Measurements from ENCODE around the gene CEP85L. TPM values are rescaled to one million over a fixed set of nuclear protein-coding genes. Genes with fewer than 3 reads are reported as not detected.

Gene CEP85L
- total RNA-seq, 1 donor from 2014 or later = 12.6 TPM

DNA sequence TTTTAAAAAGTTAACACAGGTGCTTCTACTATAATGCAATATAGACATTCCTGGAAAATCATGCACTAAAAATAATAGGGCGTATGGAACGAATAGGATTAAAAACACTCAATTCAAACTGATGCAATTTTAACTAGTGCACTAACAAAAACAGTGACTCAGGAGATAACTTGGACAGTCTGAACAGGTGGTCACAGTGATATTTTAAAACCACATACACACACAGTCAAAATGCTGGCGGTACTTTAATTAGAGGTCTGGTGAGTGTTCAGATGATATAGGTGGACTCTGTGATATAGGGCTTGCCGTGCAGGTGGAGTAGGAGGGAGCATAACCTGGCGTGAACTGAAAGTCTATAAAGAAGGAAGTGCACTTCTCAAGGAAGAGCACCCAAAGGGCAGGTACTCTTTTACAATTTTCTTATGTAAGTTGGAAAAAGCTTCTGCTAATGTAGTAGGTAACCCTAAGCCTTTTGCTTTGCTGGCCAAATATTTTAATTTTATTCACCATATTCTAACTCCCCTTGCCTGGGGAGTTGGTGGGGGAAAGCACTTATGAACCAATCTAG lies 145.2 kb downstream of the CEP85L start:
- Mint-ChIP-seq H3K27me3 (ENCODE audit: insufficient read depth, low read depth) (no peaks in the 10 kb centered on the region), H3K27ac (no peak overlapping the region), H3K4me1 (no peaks in the 10 kb centered on the region)

DNA sequence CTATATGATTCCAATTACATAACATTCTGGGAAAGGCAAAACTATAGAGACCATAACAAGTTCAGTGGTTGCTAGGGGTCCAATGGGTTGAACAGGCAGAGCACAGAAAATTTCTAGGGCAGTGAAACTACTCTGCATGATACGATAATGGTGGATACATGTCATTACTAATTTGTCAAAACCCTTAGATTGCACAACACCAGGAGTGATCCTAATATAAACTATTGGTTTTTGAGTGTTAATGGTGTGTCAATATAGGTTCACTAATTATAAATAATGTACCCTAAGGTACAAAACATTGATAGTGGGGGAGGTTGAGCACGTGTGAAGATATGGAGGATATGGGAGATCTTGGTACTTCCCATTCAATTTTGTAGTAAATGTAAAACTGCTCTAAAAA lies 145.7 kb downstream of the CEP85L start:
- Histone ChIP-seq H2AFZ (replicated peaks) (no peak overlapping the region), H3K27me3 (no peaks in the 10 kb centered on the region), H3K4me2 (no peak overlapping the region), H3K9ac (no peak overlapping the region), H3K9me3 (ENCODE audit: low read depth) (no peaks in the 10 kb centered on the region), H3K79me2 (ENCODE audit: low read depth) (no peaks in the 10 kb centered on the region), H3K4me1 (no peaks in the 10 kb centered on the region), H4K20me1 (ENCODE audit: low read depth) (no peaks in the 10 kb centered on the region), H3K36me3 (no peaks in the 10 kb centered on the region), H3K4me3 (no peak overlapping the region), H3K27ac (no peak overlapping the region), H3F3A (ENCODE audit: low read depth) (no peaks in the 10 kb centered on the region)
- H3K36me3 Mint-ChIP-seq = peaks cover 28% of the 10 kb centered on the region
- peaks cover 6% of the 10 kb centered on the region for H3K9me3 Mint-ChIP-seq
- H3K27me3 Mint-ChIP-seq (ENCODE audit: insufficient read depth, low read depth) = no peaks in the 10 kb centered on the region
- TF ChIP-seq, protein P1, sequence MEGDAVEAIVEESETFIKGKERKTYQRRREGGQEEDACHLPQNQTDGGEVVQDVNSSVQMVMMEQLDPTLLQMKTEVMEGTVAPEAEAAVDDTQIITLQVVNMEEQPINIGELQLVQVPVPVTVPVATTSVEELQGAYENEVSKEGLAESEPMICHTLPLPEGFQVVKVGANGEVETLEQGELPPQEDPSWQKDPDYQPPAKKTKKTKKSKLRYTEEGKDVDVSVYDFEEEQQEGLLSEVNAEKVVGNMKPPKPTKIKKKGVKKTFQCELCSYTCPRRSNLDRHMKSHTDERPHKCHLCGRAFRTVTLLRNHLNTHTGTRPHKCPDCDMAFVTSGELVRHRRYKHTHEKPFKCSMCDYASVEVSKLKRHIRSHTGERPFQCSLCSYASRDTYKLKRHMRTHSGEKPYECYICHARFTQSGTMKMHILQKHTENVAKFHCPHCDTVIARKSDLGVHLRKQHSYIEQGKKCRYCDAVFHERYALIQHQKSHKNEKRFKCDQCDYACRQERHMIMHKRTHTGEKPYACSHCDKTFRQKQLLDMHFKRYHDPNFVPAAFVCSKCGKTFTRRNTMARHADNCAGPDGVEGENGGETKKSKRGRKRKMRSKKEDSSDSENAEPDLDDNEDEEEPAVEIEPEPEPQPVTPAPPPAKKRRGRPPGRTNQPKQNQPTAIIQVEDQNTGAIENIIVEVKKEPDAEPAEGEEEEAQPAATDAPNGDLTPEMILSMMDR (IDR thresholded peaks at IDR 0.05) = no peak
- TF ChIP-seq EZH2phosphoT487 (IDR thresholded peaks at IDR 0.05) (no peak), EZH2 (IDR thresholded peaks at IDR 0.05) (no peak)
- H3K27ac Mint-ChIP-seq = no peak overlapping the region
- no peak for DNase-seq (ENCODE audit: low spot score)
- H3K4me3 Mint-ChIP-seq = no peak overlapping the region
- H3K4me1 Mint-ChIP-seq = no peaks in the 10 kb centered on the region

More for the DNA sequence above, 145.2 kb downstream of the CEP85L start:
- TF ChIP-seq, protein P1 (IDR thresholded peaks at IDR 0.05) = no peak
- TF ChIP-seq EZH2phosphoT487 (IDR thresholded peaks at IDR 0.05) (no peak), EZH2 (IDR thresholded peaks at IDR 0.05) (no peak)
- DNase-seq (ENCODE audit: low spot score) = no peak
- Histone ChIP-seq H2AFZ (replicated peaks) (no peak overlapping the region), H3K79me2 (ENCODE audit: low read depth) (no peaks in the 10 kb centered on the region), H3K36me3 (no peaks in the 10 kb centered on the region), H4K20me1 (ENCODE audit: low read depth) (no peaks in the 10 kb centered on the region), H3K4me1 (no peaks in the 10 kb centered on the region), H3K4me2 (no peak overlapping the region), H3F3A (ENCODE audit: low read depth) (no peaks in the 10 kb centered on the region), H3K9ac (no peak overlapping the region), H3K9me3 (ENCODE audit: low read depth) (no peaks in the 10 kb centered on the region), H3K27me3 (no peaks in the 10 kb centered on the region), H3K4me3 (no peak overlapping the region), H3K27ac (no peak overlapping the region)
- Mint-ChIP-seq H3K9me3 (peaks cover 3% of the 10 kb centered on the region), H3K4me3 (no peak overlapping the region), H3K36me3 (peaks cover 26% of the 10 kb centered on the region)

DNA sequence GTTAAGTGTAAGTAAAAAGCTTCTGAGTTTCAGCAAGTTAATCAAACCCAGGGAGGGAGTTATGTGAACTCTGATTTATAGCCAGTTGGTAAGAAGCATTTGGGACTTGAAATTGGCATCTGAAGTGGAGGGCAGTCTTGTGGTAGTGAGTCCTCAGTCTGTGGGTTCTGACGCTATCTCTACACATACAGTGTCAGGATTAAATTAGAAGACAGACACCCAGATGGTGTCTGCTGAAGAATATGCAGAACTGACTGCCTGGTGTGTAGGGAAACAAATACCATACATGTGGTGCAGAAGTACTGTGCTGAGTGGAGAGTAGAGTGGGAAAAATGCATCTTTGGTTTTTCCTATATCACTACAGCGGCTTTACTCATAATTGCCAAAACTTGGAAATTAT lies 146.8 kb downstream of the CEP85L start:
- no peak for TF ChIP-seq EZH2 (IDR thresholded peaks at IDR 0.05)
- TF ChIP-seq EZH2phosphoT487 (IDR thresholded peaks at IDR 0.05) = no peak
- TF ChIP-seq, protein P1 (IDR thresholded peaks at IDR 0.05) = no peak
- H3K36me3 ChIP-seq = no peaks in the 10 kb centered on the region
- H3K27ac ChIP-seq = no peak overlapping the region
- no peaks in the 10 kb centered on the region for H3K4me1 ChIP-seq
- H3K9me3 Mint-ChIP-seq = peaks cover 8% of the 10 kb centered on the region
- no peaks in the 10 kb centered on the region for H3K27me3 ChIP-seq
- H3K9ac ChIP-seq = no peak overlapping the region
- H3K27me3 Mint-ChIP-seq (ENCODE audit: insufficient read depth, low read depth) = no peaks in the 10 kb centered on the region
- H2AFZ ChIP-seq (replicated peaks) = no peak overlapping the region
- DNase-seq (ENCODE audit: low spot score) = no peak
- no peak overlapping the region for H3K4me3 Mint-ChIP-seq
- no peaks in the 10 kb centered on the region for H3F3A ChIP-seq (ENCODE audit: low read depth)
- H3K9me3 ChIP-seq (ENCODE audit: low read depth) = no peaks in the 10 kb centered on the region
- no peak overlapping the region for H3K4me3 ChIP-seq
- no peak overlapping the region for H3K4me2 ChIP-seq
- H3K27ac Mint-ChIP-seq = no peak overlapping the region
- peaks cover 31% of the 10 kb centered on the region for H3K36me3 Mint-ChIP-seq
- no peaks in the 10 kb centered on the region for H3K4me1 Mint-ChIP-seq
- H3K79me2 ChIP-seq (ENCODE audit: low read depth) = no peaks in the 10 kb centered on the region
- no peaks in the 10 kb centered on the region for H4K20me1 ChIP-seq (ENCODE audit: low read depth)
